Tibial artery (tissue), 4 donors: ENCODE data around the gene POLR2C.

ENCODE experiments used
- DNase-seq, 2 donors: peaks; one replicate each; pipeline ENCODE4 v3.0.0-alpha.2; 2019
- H3K27ac ChIP-seq, 2 donors: fragments of 200-600 bp; sonication (generic) in 1 of 2; 1 replicate in 1 of 2; 2 replicates in 1 of 2; pipeline ENCODE4 v1.5.1; 2018 to 2019; ENCODE audit warnings: mild to moderate bottlenecking in 1 of 2
- H3K27me3 ChIP-seq, 2 donors: fragments of 200-600 bp; sonication (generic) in 1 of 2; one replicate each; pipeline versions ENCODE4 v1.5.1 to v1.6.0; 2016 to 2019
- H3K36me3 ChIP-seq, 3 donors: fragments of 200-600 bp; sonication (generic) in 2 of 3; one replicate each; pipeline ENCODE4 v1.5.1; 2016 to 2019; ENCODE audit warnings: mild to moderate bottlenecking in 2 of 3
- H3K4me1 ChIP-seq, 4 donors: fragments of 200-600 bp; sonication (generic) in 2 of 4; 1 replicate in 3 of 4; 2 replicates in 1 of 4; pipeline ENCODE4 v1.5.1; 2016 to 2019
- H3K4me3 ChIP-seq, 2 donors: fragments of 200-600 bp; sonication (generic) in 1 of 2; 1 replicate in 1 of 2; 2 replicates in 1 of 2; pipeline ENCODE4 v1.5.1; 2018 to 2019; ENCODE audit warnings: mild to moderate bottlenecking in 2 of 2
- H3K9me3 ChIP-seq, 3 donors: fragments of 200-600 bp; sonication (generic) in 1 of 3; one replicate each; pipeline ENCODE4 v1.5.1; 2016 to 2019
- CTCF ChIP-seq, 2 experiments: fragments of 200-600 bp in 1 of 2; fragments of 450-650 bp in 1 of 2; IDR thresholded peaks; one replicate each; pipeline ENCODE4 v1.5.1; 2017 to 2019; ENCODE audit warnings: antibody characterized with exemption in 2 of 2, mild to moderate bottlenecking in 1 of 2, moderate library complexity in 1 of 2
- intact Hi-C: fragments of 100-400 bp; cut with DNase I; formaldehyde crosslinking; loops from one replicate; pipeline ENCODE4 v1.15.0; 2023; ENCODE audit warnings: low total_unique reads

The POLR2C gene

GRCh38 chr16:57508035-57508425 is 45.6 kb downstream of the POLR2C start:
- no peak overlapping the region for H3K4me3 ChIP-seq
- peaks cover 10 to 14% (median 11%) of the 10 kb centered on the region in 3 donors for H3K36me3 ChIP-seq
- peaks cover 0 to 12% of the 10 kb centered on the region in 2 donors for H3K27me3 ChIP-seq
- no peak for DNase-seq
- intact Hi-C loops = no loop called here
- no peaks in the 10 kb centered on the region for H3K4me1 ChIP-seq
- no peaks in the 10 kb centered on the region for H3K9me3 ChIP-seq
- no peak overlapping the region for H3K27ac ChIP-seq
- no peak for TF ChIP-seq CTCF (IDR thresholded peaks at IDR 0.05)

GRCh38 chr16:57509231-57509923 is 46.9 kb downstream of the POLR2C start:
- no peaks in the 10 kb centered on the region for H3K9me3 ChIP-seq
- no peak for DNase-seq
- intact Hi-C loops = no loop called here
- no peak for TF ChIP-seq CTCF (IDR thresholded peaks at IDR 0.05)
- H3K36me3 ChIP-seq = peaks cover 22 to 26% (median 25%) of the 10 kb centered on the region in 3 donors
- H3K4me3 ChIP-seq = no peak overlapping the region
- H3K27ac ChIP-seq = no peak overlapping the region
- peaks cover 0 to 12% of the 10 kb centered on the region in 2 donors for H3K27me3 ChIP-seq
- no peaks in the 10 kb centered on the region for H3K4me1 ChIP-seq

- no peak for DNase-seq
- no peaks in the 10 kb centered on the region for H3K4me1 ChIP-seq
- no peaks in the 10 kb centered on the region for H3K9me3 ChIP-seq
- H3K27me3 ChIP-seq = peaks cover 0 to 12% of the 10 kb centered on the region in 2 donors
- TF ChIP-seq CTCF (IDR thresholded peaks at IDR 0.05) = no peak
- H3K4me3 ChIP-seq = no peak overlapping the region
- no peak overlapping the region for H3K27ac ChIP-seq
- intact Hi-C loops = no loop called here
- H3K36me3 ChIP-seq = peaks cover 28 to 33% (median 28%) of the 10 kb centered on the region in 3 donors
Observed at GRCh38 chr16:57510016-57510871, 47.8 kb downstream of the POLR2C start.

GRCh38 chr16:57512296-57513001 is 50.0 kb downstream of the POLR2C start:
- no peak for TF ChIP-seq CTCF (IDR thresholded peaks at IDR 0.05)
- no peak for DNase-seq
- no peaks in the 10 kb centered on the region for H3K9me3 ChIP-seq
- no peak overlapping the region for H3K4me3 ChIP-seq
- H3K27ac ChIP-seq = no peak overlapping the region
- no peaks in the 10 kb centered on the region for H3K4me1 ChIP-seq
- intact Hi-C loops = no loop called here
- H3K36me3 ChIP-seq = peaks cover 35 to 55% (median 46%) of the 10 kb centered on the region in 3 donors
- peaks cover 0 to 6% of the 10 kb centered on the region in 2 donors for H3K27me3 ChIP-seq

GRCh38 chr16:57513371-57514102 is 51.1 kb downstream of the POLR2C start:
- Histone ChIP-seq H3K9me3 (no peaks in the 10 kb centered on the region), H3K4me1 (no peaks in the 10 kb centered on the region), H3K27me3 (no peaks in the 10 kb centered on the region), H3K36me3 (peaks cover 46 to 66% (median 56%) of the 10 kb centered on the region in 3 donors), H3K4me3 (no peak overlapping the region), H3K27ac (no peak overlapping the region)
- no peak for TF ChIP-seq CTCF (IDR thresholded peaks at IDR 0.05)
- no peak for DNase-seq
- intact Hi-C loops = no loop called here
